GM12872 (cell line): ENCODE results near the gene TRPM1.

Experiments
- TF ChIP-seq, protein P1 (sequence below): IDR thresholded peaks from 3 replicates; pipeline ENCODE4 v1.5.1; 2011; ENCODE audit warnings: low read depth, mild to moderate bottlenecking, low read length, moderate library complexity; ENCODE audit not compliant: insufficient read depth

The TRPM1 gene

DNA sequence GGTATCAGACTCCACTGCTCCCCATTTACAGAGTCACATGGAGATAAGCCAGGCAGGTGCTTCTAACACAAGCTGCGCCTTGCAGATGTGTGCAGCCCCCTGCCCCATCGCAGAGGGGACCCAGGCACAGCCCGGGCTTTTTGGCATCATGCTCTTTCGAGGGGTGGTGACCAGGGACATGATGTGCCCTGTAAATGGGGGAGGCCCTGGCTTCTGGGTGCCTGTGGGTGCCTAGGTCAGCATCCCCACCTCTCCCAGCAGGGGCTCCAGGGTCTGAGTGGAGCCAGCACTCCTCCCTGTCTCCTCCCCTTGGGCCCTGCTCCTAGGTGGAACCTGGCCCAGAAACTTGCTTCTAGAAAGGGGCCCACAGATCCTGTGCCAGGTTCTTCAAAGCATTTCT lies 15.2 kb downstream of the TRPM1 start:
- TF ChIP-seq, protein P1, sequence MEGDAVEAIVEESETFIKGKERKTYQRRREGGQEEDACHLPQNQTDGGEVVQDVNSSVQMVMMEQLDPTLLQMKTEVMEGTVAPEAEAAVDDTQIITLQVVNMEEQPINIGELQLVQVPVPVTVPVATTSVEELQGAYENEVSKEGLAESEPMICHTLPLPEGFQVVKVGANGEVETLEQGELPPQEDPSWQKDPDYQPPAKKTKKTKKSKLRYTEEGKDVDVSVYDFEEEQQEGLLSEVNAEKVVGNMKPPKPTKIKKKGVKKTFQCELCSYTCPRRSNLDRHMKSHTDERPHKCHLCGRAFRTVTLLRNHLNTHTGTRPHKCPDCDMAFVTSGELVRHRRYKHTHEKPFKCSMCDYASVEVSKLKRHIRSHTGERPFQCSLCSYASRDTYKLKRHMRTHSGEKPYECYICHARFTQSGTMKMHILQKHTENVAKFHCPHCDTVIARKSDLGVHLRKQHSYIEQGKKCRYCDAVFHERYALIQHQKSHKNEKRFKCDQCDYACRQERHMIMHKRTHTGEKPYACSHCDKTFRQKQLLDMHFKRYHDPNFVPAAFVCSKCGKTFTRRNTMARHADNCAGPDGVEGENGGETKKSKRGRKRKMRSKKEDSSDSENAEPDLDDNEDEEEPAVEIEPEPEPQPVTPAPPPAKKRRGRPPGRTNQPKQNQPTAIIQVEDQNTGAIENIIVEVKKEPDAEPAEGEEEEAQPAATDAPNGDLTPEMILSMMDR, result no peak

DNA sequence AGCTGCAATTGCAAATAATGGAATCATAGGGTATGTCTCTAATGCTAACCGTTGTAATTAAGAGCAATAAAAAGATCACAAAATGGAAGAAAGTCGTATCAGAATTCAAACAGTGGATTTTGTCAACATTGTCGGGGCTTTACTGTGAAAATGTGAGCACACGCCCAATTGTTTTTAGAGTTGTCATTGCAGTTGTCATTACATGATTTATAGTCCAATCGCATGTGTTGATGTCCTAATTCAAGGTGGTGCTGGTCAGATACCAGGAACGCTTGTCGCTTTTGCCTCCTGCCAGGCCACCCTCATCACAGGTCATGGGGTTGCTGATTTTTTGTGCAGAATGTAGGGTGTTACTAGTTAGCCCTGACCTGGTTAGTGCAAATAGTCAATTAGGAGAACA lies 16.2 kb downstream of the TRPM1 start:
- TF ChIP-seq, protein P1, result no peak

DNA sequence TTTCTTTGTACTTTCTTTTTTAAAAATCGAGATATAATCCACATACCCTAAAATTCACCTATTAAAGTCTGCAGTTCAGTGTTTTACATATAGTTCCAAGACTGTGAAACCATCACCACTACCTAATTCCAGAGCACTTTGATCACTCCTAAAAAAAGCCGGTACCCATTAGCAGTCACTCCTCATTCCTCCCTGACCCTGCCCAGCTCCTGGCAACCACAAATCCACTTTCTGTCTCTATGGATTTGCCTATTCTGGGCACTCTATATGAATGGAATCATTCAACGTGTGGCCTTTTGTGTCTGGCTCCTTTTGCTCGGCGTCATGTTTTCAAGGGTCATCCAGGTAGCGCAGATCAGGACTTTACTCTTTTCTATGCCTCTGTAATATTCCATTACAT lies 17.3 kb downstream of the TRPM1 start:
- TF ChIP-seq, protein P1, result no peak

DNA sequence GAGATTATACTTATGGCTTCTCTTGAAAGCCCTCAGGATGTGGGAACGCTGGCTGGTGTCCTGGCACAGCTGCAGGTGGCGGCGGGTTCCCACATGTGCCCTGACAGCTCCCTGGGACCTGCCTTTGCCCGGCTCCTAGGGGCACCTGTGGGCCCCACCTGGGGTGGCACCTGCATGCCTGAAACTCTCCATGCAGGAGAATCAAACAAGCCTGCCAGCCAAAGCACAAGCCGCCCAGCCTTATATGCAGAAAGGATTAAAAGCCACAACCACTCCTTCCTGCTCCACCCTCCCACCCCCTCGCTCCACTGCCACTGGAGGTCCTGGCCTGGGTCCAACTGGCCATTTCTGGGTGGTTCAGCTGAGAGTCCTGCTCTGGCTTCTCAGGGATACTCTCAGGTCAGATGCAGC lies 18.1 kb downstream of the TRPM1 start:
- TF ChIP-seq, protein P1, result no peak

DNA sequence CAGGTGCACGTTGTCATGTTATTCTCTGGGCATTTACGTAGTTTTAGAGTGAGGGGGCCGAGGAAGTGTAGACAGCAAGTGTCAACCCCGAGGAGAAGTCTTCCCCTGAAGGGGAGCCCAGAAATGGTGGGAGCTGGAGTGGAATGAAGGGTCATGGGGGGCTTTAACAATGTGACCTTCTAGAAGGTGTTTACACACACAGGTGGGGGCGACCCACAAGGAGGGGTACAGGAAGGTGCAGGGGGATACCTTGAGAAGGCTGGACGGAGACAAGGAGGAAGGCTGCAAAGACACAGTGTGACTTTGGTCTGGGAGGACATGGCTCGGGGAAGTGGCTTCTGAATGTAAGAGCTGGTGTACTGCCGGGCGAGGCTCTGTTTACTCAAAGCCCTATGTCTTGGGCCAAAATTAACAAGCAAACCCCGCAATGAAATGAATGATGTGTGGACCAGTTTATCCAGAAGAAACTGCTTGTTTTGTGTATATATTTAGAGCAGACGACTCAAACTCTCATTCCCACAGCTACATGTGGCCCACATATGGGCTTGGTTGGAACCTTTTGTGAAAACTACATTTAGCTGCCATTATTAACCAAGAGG lies 18.7 kb downstream of the TRPM1 start:
- TF ChIP-seq, protein P1, result no peak

DNA sequence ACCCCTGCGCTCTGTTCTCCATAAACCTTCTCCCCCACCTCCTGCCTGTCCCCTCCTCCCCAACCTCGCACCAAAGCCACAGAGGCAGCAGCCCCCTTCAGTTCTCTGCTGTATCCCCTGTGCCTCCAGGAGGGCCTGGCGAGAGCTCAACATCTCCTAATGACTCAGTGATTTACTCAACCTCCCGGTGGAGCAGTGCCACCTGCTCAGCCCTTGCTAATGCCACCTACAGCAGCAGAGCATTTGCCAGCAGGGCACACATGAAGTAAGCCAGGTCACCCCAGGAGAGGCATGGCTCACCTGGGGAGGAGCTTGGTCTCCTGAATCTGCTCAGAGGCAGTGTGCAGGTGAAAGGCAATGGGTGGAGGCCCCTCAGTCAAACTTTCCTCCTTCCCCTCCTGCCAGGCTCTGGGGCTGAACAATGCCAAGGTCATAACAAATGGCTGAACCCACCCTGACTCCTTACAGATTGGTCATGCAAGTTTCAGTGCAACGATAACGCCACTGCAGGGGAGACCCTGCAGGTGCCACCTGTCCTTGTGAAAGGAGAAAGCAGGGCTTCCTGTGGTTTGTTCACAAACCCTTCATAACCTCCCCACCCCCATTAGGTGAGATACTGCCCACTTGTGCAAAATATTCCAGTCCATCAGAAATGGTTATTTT lies 19.8 kb downstream of the TRPM1 start:
- TF ChIP-seq, protein P1, result no peak

DNA sequence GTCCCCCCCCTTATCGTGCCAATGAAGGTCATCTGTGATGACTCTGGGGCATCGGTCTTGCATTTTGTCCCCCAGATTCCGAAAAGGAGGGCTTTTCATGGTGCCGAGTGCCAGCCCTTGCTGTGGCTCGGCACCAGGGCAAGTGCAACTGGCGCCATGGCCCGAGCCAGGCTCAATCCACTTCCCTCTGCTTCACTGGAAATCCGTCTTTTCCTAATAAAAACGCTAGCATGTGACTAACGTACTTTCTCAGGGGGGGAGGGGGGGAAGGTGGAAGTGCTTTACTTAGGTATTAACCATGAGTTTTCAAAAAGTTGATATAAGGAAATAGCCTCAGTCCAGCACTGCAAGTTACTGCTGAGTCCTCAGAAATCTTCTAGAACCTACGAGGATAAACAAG lies 20.5 kb downstream of the TRPM1 start:
- TF ChIP-seq, protein P1, result no peak
